Measurements from ENCODE around the gene TNRC6B.
A peak's percentile ranks its signal among the peaks of the same experiment; 100 is the strongest.

The TNRC6B gene

DNA sequence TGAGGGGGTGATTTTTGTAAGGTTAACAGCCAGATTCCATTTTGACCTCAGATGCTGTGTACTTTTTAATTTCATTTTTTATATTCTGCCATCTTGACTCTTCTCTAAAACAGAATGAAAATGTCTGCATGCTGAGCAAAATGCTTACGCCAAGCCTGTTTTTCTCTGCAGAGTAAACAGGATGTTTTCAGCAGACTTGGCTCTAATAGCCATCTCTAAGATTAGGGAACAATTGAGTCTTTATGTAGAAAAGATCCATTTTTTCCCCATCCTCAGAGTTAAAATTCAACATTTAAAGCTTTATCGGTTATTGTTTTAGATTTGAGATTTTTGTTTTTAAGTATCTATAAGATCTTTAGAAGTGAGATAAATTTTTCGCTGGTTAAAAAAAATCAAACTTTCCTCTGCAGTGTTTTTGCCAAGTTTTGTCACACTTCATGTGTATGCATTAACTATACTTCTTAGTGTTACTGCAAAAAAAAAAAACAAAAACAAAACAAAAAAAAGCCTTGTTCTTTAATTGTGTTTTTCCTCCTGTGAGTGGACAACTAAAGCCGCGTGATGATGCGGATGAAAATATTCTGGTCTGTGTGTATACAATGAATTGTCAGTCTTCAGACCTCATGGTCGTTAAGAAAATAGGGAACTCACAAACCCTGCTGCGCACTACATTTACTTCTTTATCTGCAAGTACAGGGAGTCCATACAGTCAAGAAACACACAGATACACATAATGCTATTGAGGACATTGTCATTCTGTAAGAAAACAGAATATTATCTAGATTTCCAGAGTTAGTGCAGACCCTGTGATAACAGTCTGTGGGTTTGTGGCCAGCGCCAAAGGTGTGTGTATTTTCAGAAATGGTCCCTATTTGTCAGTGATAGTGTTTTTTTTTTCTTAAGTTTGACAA lies 151.1 kb downstream of the TNRC6B start:
- no peak for DNase-seq

- DNase-seq: no peak
Measured at GRCh38 chr22:40329466-40329865, 151.7 kb downstream of the TNRC6B start.

DNA sequence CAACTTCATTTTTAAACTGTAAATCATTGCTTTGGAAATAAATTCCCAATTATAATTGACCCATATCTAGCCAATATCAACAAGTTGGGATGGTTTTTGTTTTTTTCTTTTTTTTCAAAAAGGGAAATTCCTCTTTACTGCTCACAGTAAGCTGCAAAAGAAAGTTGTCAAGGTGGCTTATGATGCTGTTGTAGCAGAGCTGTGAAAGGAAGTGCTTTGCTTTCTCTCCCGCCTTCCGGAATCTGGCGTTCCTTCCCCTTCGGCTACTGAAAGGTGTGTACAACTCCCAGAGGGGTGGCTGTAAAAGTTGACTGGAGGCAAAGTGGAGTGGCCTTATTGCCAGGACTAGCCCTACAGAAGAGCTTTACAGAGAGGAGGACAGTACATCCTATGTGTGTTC lies 152.4 kb downstream of the TNRC6B start:
- DNase-seq: no peak

- DNase-seq: no peak
Measured at GRCh38 chr22:40330615-40331014, 152.9 kb downstream of the TNRC6B start.

DNA sequence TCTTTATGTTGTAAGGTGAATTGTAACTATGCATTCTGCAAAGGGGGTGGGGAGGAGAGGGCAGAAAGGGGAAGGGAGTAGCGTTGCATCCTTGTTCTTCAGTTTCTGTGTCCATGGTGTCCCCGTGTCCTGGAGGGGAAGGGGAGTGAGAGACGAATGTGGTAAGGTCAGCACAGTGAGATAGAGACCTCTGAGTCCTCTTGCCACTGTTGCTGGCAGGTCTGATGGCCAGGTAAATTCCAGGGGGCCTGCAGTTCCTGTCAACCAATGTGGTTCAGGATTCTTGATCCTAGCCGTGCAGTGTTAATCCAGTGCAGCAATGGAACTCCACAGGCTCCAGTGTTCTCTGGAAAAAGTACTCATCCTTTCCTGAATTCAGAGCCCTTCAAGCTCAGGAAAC lies 154.0 kb downstream of the TNRC6B start:
- no peak for DNase-seq

DNA sequence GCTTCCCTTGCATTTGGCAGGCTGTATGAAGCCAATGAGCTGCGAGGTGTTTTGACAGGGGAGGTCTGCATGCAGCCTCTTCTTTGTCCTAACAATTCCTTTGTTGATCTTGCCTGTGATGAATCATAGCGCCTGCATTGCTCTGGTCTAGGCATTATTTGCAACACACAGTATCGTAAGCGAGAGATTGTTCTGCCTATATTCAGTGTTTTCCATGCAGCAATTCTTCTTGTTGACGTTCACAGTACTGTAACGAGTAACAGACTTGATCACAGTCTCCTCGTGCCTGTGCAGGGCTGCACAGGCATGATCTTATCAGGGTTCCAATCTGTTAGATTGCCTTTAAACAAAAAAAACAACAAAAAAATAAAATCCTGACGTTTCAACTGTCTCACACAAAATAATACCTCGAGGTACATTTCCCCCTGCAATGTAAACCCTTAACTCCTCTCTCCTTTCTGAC lies 154.6 kb downstream of the TNRC6B start:
- peak; percentile 0 for DNase-seq

- DNase-seq: no peak
Measured at GRCh38 chr22:40334060-40334459, 156.3 kb downstream of the TNRC6B start.

DNA sequence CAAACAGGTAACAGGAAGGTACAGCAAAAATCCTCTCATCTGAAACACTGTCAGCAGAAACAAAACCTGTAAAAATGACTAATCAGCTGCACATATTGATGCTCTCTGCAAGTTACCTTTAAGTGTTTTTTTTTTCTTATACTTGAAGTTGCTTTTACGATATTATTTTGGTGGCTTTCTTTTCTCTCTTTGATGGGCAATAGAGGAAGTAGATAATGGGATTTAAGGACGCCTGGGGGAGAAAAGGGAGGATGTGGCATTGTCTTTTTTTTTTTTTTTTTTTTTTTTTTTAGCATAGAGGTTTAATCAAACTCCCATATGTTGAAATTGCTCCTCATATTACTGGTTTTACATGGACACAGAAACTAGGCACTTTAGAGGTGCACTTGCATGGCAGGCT lies 157.2 kb downstream of the TNRC6B start:
- no peak for DNase-seq

GRCh38 chr22:40335358-40335757 lies 157.6 kb downstream of the TNRC6B start:
- no peak for DNase-seq

- no peak for DNase-seq
Measured at GRCh38 chr22:40340044-40340443, 162.3 kb downstream of the TNRC6B start.

GRCh38 chr22:40341604-40342003 lies 163.9 kb downstream of the TNRC6B start:
- no peak for DNase-seq

DNA sequence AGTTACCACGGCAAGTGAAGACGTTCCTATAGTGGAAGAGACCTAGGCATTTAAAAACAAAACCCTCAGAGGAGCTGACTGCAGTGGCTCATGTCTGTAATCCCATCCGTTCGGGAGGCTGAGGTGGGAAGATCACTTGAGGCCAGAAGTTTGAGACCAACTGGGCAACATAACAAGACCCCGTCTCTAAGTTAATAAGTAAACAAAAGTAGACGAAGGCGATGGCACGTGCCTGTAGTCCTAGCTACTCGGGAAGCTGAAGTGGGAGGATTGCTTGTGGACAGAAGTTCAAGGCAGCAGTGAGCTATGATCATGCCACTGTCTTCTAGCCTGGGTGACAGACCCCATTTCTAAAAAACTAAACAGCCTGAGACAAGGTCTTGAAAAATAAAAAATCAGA lies 164.8 kb downstream of the TNRC6B start:
- DNase-seq: no peak

- DNase-seq: no peak
Measured at GRCh38 chr22:40345271-40345670, 167.5 kb downstream of the TNRC6B start.

GRCh38 chr22:40345815-40346184 lies 168.1 kb downstream of the TNRC6B start:
- DNase-seq: peak; percentile 10

DNA sequence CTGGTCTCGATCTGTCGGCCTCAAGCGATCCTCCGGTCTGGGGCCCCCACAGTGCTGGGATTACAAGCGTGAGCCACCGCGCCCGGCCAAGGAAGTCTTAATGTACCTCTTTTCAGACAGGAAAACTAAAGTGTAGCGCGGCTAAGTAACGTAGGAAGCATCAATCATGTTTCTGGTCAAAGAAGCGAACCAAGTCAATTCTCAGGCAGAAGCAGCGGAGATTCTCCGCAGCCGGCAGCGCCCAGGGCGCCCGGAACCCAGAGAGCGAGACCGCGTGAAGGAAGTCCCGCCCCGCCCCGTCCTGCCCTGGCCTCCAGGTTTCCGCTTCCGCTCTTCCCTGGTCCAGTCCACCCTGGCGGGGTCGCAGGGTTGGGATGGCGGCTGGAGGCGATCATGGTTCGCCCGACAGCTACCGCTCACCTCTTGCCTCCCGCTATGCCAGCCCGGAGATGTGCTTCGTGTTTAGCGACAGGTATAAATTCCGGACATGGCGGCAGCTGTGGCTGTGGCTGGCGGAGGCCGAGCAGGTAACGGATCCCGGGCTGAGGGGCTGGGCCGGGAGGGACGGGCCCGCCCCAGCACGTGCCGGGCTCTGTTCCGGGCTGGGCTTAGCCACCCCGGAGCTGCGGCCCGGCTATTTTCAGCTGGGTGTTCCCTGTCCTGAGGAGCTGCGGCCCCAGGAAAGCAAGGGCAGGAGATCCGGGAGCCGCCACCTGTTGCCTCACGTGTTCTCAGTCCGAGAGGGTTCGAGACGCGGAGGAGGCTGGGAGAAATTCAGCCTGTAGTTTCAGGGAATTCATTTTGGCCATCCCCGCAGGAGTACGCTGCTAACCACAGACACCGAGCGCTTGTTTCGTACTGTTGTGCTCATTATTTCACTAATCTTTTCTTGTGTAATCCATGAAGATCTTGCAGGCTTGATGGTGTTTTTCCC lies 168.7 kb downstream of the TNRC6B start, which contains the start of gene ADSL:
ADSL (plus strand) TSS at position 316 of the 934 bp plus-strand sequence; CDS start at position 375, 59 bp downstream.
- peak; percentile 65 for DNase-seq

DNA sequence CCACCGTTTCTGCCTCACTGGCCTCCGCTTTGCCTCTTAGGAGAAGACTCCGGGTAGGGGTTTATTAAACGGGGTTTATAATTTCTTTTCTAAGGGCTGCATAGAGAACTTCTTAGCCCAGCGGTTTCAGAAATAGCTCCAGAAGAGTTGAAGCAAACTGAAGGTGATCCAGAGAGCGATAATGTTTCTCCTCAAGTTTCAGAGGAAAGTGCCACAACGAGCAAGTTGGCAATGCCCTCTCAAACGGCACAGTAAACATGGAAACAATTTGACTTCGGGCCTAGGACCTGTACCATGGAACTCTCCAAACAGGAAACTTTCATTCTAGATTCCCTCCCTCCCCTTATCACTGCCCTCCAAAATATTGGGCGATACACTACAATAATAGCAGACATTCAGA lies 169.6 kb downstream of the TNRC6B start:
- DNase-seq: no peak

- peak; percentile 25 for DNase-seq
Measured at GRCh38 chr22:40348025-40348658, 170.4 kb downstream of the TNRC6B start.

DNA sequence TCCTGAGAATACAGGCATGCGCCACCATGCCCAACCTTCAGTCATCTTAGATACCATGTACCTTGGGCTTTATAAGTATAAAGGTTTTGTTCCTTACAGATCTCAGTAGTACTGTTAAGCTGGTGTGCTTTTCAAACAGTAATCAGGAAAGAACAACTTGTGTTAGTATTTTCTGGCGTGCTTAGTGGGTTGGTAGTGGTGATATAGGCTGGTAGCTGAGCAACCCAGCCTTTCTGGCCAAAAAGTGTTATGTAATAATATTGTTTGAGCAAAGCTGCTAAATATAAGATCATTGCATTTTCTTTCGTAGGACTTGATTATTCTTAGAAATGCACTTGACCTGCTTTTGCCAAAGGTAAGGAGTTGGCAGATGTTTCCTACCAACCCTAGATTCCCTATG lies 175.0 kb downstream of the TNRC6B start:
- DNase-seq: no peak

DNA sequence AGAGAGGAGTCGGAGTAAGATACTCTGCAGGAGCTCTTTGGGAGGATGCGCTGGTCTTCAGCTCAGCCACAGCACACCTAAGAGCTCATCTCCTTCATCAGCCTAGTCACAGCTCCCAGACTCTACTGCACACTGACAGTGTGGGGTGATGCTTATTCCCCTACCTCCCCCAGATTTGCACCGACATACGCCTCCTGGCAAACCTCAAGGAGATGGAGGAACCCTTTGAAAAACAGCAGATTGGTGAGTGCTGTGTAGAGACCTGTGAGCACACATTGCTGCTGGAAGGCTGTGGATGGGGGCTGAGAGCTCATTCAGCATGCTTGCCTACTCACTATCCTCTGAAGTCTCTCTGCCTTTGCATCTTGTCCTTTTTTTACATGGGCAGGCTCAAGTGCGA lies 183.4 kb downstream of the TNRC6B start:
- no peak for DNase-seq

DNA sequence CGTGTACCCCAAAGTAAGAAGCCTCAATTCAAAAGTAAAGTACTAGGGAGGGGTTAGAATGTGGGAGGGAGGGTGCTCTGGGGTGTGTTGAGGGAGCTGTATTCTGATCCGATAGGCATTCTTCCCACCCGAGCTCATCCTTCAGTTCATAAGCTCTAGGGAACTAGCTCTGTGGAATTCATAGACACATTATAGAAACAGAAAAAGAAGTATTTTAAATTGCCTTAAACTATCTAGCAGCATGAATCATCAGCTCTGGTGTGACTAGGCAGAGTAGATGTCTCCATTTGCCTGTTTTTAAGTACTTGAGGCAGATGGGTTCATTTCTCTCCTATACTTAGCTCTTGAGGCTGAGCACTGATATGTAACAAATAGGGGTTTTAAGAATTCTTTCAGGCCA lies 185.3 kb downstream of the TNRC6B start:
- peak; percentile 11 for DNase-seq

- no peak for DNase-seq
Measured at GRCh38 chr22:40364431-40364830, 186.7 kb downstream of the TNRC6B start.

DNA sequence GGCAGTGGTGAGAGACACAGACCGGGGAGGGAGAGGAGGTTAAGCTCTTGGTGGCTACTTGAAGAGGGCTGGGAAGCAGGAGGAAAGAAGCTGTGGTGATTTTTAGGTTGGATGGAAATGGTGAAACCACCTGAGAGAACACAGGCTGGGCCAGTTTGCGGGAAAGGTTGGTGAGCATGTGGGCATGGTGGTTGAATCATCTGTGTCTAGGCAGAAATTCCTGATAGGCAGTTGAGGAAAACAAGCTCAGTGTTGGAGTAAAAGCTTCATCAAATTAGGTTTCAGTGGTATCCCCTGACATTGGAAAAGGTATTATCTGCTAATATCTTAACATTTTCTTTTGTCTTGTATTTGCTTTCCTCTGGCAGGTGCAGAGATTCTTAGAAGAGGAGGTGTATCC lies 188.3 kb downstream of the TNRC6B start:
- no peak for DNase-seq

DNA sequence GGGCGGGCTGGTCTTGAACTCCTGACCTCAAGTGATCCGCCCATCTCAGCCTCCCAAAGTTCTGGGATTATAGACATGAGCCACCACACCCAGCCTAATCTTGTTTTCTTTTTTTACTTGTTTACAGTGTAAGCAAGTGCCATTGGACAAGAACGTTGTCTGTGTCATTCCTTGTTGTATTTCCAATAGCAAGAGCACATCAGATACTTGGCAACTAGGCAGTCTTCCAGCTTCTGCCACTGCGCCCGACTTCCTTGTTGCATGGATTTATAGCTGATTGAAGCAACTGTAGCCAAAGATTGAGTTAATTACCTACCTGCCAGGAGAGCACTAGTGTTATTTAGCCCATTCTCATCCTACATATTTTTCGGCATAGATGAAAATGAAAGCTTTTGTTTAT lies 189.6 kb downstream of the TNRC6B start:
- DNase-seq: no peak
